SK-N-MC (cell line): ENCODE measurements around the gene KATNIP.
"Not testable (repeated sequence)": the region's sequence is repeated elsewhere in the genome, so short reads cannot be mapped to it uniquely, and the experiment has no call there.

Source experiments
- DNase-seq: peaks from one replicate; pipeline ENCODE4 v3.0.0-alpha.2; 2011; ENCODE audit warnings: low read depth, low spot score
- H3K27ac ChIP-seq: fragments of 200-600 bp; sonication (generic); 2 replicates; pipeline ENCODE4 v1.5.1; 2016; ENCODE audit warnings: mixed run types
- H3K36me3 ChIP-seq: fragments of 200-600 bp; sonication (generic); 2 replicates; pipeline ENCODE4 v1.6.1; 2017; ENCODE audit warnings: antibody characterized with exemption, low read length, mixed read lengths; ENCODE audit not compliant: insufficient read depth
- H3K4me3 ChIP-seq: fragments of 200-600 bp; sonication (generic); 2 replicates; pipeline ENCODE4 v1.5.1; 2016
- H3K9ac ChIP-seq: fragments of 200-600 bp; sonication (generic); 2 replicates; pipeline ENCODE4 v1.8.0; 2017; ENCODE audit warnings: mixed run types, mixed read lengths; ENCODE audit not compliant: insufficient read length
- H3K9me3 ChIP-seq: fragments of 200-600 bp; sonication (generic); 2 replicates; pipeline ENCODE4 v1.6.1; 2017; ENCODE audit warnings: low read depth, mild to moderate bottlenecking, antibody characterized with exemption, low read length, moderate library complexity, mixed read lengths
- EZH2 ChIP-seq: fragments of 200-600 bp; sonication (generic); IDR thresholded peaks from one replicate; pipeline ENCODE4 v1.6.1; 2017; ENCODE audit warnings: antibody characterized with exemption
- FOXP2 ChIP-seq: optimal IDR thresholded peaks from 2 replicates; pipeline ENCODE3; 2011; ENCODE audit warnings: mild to moderate bottlenecking, moderate library complexity; ENCODE audit not compliant: insufficient read depth; ENCODE audit errors: extremely low read length, control extremely low read depth
- POLR2AphosphoS5 ChIP-seq: IDR thresholded peaks from 2 replicates; pipeline ENCODE4 v1.6.1; 2012; ENCODE audit warnings: mild to moderate bottlenecking, low read depth, low read length, borderline replicate concordance

The KATNIP gene

GRCh38 chr16:27564224-27564623 is 14.3 kb downstream of the KATNIP start:
- Histone ChIP-seq H3K36me3 (no peaks in the 10 kb centered on the region), H3K9ac (no peak overlapping the region), H3K4me3 (no peak overlapping the region), H3K9me3 (no peaks in the 10 kb centered on the region), H3K27ac (no peak overlapping the region)
- DNase-seq, result no peak
- no peak for TF ChIP-seq FOXP2
- TF ChIP-seq EZH2, result no peak
- TF ChIP-seq POLR2AphosphoS5, result no peak

GRCh38 chr16:27566417-27566816 is 16.5 kb downstream of the KATNIP start:
- TF ChIP-seq POLR2AphosphoS5 (no peak), EZH2 (no peak), FOXP2 (no peak)
- H3K9me3 ChIP-seq, result no peaks in the 10 kb centered on the region
- H3K36me3 ChIP-seq, result no peaks in the 10 kb centered on the region
- H3K4me3 ChIP-seq, result no peak overlapping the region
- no peak overlapping the region for H3K27ac ChIP-seq
- no peak for DNase-seq
- H3K9ac ChIP-seq, result no peak overlapping the region

GRCh38 chr16:27568077-27568476 is 18.1 kb downstream of the KATNIP start:
- no peaks in the 10 kb centered on the region for H3K36me3 ChIP-seq
- TF ChIP-seq FOXP2, result no peak
- DNase-seq, result no peak
- no peak overlapping the region for H3K27ac ChIP-seq
- no peak overlapping the region for H3K4me3 ChIP-seq
- no peak overlapping the region for H3K9ac ChIP-seq
- H3K9me3 ChIP-seq, result no peaks in the 10 kb centered on the region

- H3K36me3 ChIP-seq, H3K4me3 ChIP-seq, H3K9me3 ChIP-seq, DNase-seq, H3K27ac ChIP-seq, H3K9ac ChIP-seq: not testable (repeated sequence)
These were observed 21.0 kb downstream of the KATNIP start for GRCh38 chr16:27570986-27571385.

- TF ChIP-seq POLR2AphosphoS5 (no peak), FOXP2 (no peak), EZH2 (no peak)
- no peaks in the 10 kb centered on the region for H3K36me3 ChIP-seq
- H3K4me3 ChIP-seq, result no peak overlapping the region
- no peaks in the 10 kb centered on the region for H3K9me3 ChIP-seq
- H3K27ac ChIP-seq, result 0 out of 2 replicates have a peak overlapping the region, but pooled peaks have one; percentile 6
- DNase-seq, result no peak
- no peak overlapping the region for H3K9ac ChIP-seq
These were observed 21.7 kb downstream of the KATNIP start for GRCh38 chr16:27571433-27572326.

GRCh38 chr16:27572711-27573110 is 22.8 kb downstream of the KATNIP start:
- Histone ChIP-seq H3K9ac (no peak overlapping the region), H3K27ac (no peak overlapping the region), H3K4me3 (no peak overlapping the region), H3K36me3 (no peaks in the 10 kb centered on the region), H3K9me3 (no peaks in the 10 kb centered on the region)
- no peak for TF ChIP-seq EZH2
- no peak for TF ChIP-seq FOXP2
- TF ChIP-seq POLR2AphosphoS5, result no peak
- DNase-seq, result no peak

- no peak overlapping the region for H3K4me3 ChIP-seq
- TF ChIP-seq FOXP2 (no peak), EZH2 (no peak), POLR2AphosphoS5 (no peak)
- H3K9me3 ChIP-seq, result no peaks in the 10 kb centered on the region
- no peak for DNase-seq
- no peak overlapping the region for H3K9ac ChIP-seq
- H3K36me3 ChIP-seq, result no peaks in the 10 kb centered on the region
- no peak overlapping the region for H3K27ac ChIP-seq
These were observed 26.8 kb downstream of the KATNIP start for GRCh38 chr16:27576729-27577128.

GRCh38 chr16:27579087-27579980 is 29.4 kb downstream of the KATNIP start:
- H3K27ac ChIP-seq, result peak overlapping the region; percentile 67
- no peak overlapping the region for H3K9ac ChIP-seq
- no peaks in the 10 kb centered on the region for H3K36me3 ChIP-seq
- TF ChIP-seq POLR2AphosphoS5 (no peak), EZH2 (no peak), FOXP2 (no peak)
- peak overlapping the region; percentile 40; the same call in 1 of the 2 replicates for H3K4me3 ChIP-seq
- H3K9me3 ChIP-seq, result no peaks in the 10 kb centered on the region
- DNase-seq, result no peak

GRCh38 chr16:27582883-27583282 is 32.9 kb downstream of the KATNIP start:
- H3K9me3 ChIP-seq, result no peaks in the 10 kb centered on the region
- no peak for DNase-seq
- no peak overlapping the region for H3K27ac ChIP-seq

More at GRCh38 chr16:27582883-27583282, 32.9 kb downstream of the KATNIP start:
- TF ChIP-seq EZH2, result no peak
- no peak overlapping the region for H3K4me3 ChIP-seq
- no peak overlapping the region for H3K9ac ChIP-seq
- no peaks in the 10 kb centered on the region for H3K36me3 ChIP-seq
